Measurements from ENCODE around the gene GCC1.

The GCC1 gene

DNA sequence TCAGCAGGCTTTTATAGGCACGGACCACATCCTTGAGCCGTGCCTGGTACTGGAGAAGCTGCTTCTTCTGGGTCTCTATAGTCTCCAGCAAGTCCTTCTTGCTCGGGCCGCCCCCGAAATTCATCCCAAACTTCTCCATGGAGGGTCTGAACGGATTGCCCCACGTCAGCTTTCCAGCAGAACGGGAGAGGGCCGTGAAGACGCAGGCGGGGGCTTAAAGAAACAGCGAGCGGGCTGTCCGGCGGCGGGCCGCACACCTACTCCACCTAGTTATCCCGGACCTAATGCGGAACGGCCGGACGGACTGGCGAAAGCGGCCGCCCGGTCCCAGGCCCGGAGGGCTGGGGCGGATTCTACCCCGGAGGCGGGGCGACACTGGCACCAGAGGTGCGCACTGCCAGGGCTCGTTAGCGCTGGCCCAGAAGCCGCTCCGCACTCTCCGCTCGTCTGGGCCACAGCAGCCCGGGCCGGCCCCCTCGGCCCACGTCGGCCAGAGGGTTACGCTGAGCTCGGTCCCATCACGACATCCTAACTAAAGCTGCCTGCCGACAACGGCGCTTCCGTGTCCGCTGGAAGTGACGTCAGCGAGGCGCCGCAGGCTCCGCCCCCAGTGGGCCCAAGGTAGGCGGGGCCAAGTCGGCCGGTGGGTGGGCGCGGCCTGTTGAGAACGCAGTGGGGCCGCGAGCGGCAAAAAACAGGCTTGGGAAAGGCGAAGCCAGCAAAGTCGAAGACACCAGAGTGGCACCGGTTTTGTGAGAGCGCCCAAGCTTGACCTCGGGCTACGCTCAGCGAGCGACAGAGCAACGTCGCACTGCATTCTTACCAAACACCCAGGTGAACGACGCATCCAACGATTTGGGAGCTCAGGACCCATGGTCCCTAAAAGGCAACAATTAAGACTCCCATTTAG is at the start of gene GCC1:
TSS of gene GCC1 (minus strand) at position 553 of the 910 bp plus-strand sequence. CDS start at position 139, 414 bp downstream.
- DNase-seq, result peak; percentile 56

DNA sequence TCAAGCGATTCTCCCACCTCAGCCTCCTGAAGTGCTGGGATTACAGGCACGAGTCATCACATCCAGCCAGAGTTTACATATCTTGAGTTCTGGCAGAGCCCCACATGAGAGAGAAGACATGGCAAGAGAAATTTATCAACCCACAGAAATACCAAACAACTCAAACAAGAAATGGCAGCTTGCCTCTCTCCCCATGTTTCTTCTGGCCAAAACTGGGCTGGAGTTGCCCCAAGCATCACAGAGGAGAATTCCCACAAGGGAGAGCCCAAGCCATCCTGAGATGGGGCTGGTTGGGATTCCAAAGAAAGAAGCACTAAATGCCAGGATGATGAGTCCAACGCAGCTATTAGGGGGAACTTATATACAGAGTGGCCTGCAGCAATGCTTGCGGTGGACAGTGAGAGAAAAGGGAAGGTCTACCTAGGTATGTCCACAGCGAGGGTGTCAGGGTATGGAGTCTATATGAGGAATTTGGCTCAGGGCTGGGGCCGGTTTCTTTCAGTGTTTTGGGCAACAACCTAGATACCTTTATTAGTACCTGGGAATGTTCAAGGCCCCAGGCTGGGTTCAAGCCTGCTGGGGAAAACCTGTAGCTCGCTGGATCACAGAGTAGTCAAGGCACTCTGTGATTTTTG is 47.0 kb upstream of the GCC1 start:
- no peak for DNase-seq

DNA sequence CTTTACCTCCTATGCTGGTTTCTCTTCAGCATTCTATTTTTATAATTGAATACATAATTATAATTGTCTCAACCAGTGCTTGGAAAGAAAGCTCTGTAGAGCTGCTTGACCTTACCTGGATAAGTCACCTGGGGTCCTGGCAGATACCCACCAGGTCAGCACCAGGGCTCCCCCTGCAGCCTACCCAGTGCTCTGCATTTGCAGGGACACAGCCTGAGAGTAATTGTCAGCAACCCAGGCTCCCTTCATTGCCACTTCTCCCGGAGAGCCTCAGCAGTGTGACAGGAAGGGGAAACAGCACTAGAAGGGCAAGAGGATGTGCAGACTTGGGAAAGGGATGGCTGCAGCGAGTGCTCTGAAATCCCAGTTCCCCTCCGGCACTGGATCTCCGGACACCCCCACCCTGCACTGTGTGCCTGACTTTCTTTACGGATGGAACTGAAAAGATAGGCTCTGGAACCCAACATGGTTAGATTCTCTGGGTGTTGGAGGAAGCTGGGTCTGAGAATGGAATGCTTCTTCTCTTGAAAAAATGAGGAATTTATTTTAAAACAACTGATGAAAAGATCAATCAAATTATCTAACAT is 44.0 kb upstream of the GCC1 start:
- peak; percentile 15 for DNase-seq

DNA sequence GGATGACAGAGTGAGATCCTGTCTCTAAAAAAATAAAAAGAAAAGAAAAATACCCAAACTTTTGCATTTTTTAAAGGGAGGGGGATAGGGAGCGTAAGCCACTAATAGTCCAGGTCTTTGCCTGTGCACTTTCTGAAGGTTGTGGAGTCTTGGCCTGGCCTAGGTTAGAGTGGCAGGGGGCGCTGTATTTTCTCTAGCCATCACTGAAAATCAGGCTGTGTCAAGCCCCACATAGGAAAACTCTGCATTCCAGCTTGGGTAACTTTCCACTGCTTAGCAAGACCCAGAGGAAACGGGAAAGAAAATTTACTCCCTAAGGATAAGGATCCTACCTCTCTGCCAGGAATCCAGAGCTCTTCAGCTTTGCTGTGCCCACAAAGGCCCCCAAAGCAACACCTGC is 43.0 kb upstream of the GCC1 start:
- DNase-seq, result no peak

- DNase-seq, result no peak
These were observed 39.9 kb upstream of the GCC1 start for GRCh38 chr7:127625331-127625730.

DNA sequence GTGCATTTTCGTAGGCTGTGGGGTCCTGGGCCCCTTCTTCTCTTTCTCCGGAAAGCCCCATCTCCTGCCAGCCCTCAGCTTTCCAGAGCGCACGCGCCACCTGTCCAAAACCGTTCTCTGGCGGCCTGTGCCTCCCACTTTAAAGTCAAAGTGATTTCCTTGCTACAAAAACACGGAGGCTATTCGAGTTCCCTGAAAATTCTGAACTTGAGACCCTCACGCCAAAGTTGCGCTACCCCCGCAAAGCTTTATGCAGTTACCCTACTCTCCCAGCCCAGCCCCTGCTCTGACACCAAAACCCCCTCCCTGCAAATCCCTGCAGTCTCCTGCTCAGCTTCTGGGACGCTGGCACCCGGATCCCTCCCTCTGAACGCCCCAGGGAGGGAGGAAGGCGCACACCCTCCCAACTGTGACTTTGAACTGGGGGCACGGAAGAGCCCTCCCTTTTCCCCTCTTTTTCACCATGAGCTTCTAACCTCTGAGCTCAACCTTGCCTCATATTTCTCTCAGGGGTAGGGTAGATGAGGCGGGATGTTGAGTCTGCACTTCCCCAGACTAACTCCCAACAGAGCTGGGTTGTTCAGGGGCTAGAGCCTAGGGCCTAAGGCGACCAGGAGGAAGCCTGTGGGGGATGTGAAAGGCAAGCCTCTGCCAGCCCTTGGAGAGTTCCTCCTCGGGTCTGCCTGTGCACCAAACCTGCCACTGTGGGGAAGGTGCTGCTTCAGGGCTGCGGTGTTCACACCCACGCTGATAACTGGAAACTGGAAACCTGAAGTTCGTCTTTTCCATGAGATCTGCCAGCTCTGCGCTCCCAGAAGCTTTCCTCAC is 35.2 kb upstream of the GCC1 start:
- no peak for DNase-seq

DNA sequence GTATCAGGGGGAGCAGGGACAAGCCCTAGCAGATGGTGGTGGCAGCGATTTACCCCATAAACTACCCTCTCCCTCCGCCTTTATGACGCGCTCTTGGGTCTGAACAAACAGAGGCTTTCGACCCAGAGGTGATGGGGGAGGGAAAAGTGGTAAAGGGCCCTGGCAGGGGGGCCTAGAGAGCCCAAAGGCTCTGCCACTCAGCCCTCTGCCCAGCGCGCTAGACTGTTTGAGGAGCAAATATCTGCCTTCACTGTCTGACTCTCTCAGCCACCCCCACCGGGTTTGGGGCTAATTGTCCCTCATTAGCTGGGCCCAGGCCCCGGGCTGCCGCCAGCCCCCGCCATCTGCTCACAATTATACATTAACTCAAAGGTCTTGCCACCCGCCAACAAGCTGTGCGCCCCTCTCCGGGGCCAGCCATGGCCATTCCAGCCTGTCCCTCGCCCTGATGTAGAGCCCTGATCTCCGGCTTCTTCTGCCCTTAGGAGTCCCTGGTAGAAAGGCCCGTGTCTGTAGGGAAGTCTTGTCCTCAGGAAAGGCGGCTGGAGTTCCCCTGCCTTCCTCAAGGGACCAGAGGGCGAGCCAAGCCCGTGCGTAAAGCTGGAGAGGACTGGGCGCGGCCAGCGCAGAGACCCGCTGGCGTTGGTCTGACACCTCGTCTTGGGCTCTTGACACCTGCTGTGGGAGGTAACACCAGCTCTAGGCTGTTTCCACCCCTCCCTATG is 34.4 kb upstream of the GCC1 start:
- DNase-seq, result no peak

- no peak for DNase-seq
These were observed 33.4 kb upstream of the GCC1 start for GRCh38 chr7:127618775-127619174.

DNA sequence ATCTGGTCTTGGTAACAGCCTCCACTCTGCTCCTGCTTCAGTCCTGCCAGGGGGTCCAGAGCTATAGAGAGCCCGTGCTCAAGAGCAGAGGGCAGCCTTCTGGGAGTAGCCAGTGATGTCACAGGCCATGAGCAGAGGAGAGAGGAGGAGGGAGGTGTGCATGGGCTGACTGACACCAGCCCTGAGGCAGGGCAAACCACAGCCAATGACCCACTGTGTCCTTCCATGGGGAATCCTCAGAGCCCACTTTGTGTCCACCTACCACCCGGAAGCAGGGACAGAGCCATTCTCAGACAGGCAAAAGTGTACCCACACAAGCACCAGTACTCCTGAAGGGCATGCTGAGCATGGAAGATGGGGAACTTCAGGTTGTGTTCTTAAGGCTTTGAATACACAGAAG is 32.6 kb upstream of the GCC1 start, which contains the start of gene PAX4:
TSS of gene PAX4 (minus strand) at position 101 of the 400 bp plus-strand sequence. CDS start 2,214 bp downstream, outside the sequence.
- DNase-seq, result no peak

- no peak for DNase-seq
These were observed 31.3 kb upstream of the GCC1 start for GRCh38 chr7:127616724-127617123.

DNA sequence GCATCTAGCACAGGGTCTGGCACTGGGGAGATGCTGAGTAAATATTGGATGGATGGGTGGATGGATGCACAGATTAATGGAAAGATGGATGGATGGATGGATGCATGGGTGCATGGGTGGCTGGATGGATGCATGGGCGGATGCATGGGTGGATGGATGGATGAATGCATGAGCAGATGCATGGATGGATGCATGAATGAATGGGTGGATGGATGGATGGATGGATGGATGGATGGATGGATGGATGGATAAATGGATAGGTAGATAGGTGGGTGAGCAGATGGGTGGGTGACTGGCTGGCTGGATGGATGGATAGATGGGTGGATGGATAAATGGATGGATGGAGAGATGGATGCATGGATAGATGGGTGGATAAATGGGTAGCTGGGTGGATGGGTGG is 26.9 kb upstream of the GCC1 start:
- DNase-seq, result no peak

DNA sequence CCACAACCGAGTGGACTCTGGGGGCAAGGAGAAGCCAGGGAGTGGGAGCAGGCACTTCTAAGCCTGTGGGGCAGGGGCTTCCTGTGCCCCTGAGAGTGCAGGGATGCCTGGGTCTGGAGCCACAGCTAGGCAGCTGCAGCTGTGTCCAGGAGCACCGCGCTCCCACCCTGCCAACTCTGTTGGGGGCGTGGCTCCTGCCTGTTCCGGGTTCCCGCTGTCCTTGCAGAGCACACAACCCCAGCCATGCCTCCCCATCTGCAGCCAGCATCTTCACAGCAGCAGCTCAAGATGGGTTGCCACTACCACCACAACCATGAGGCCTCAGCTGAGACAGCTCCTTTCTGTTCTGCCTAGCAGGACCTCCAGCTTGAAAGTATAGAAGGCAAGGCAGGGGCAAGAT is 23.9 kb upstream of the GCC1 start:
- DNase-seq, result no peak

GRCh38 chr7:127608446-127608845 is 23.1 kb upstream of the GCC1 start:
- DNase-seq, result no peak

DNA sequence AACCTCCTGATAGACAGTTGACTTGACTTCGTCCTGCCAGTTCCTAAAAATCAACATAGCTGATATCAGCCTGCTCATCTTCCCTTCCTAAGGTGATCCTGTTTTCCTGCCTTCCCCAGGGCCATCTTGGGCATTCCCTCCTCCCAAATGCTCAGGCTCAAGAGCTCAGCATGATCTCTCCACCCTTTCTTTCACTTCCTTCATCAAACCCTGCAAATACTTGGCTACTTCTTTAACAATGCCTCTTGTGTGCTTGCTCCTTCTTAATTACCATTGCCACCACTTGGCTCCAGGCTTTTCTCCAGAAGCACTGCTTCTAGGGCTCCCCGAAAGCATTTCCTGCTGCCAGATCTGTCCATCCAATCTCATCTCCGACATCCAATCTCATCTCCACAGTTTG is 15.5 kb upstream of the GCC1 start:
- no peak for DNase-seq

DNA sequence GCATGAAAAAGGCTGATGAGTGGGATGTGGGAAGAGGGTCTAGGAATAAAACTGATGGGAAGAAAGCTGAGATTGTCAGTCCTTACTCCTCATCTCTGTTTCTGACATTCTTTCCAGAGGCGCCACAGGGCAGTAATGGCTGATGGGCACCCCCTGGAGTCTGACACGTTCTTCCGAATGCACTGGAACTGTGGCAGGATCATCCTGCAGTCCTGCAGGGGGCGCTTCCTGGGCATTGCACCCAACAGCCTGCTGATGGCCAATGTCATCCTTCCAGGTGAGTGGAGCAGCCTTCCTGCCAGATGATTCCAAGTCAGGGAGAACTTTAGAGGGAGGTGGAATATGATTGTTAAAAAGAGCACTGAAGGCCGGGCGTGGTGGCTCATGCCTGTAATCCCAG is 12.9 kb upstream of the GCC1 start:
- DNase-seq, result no peak

- no peak for DNase-seq
These were observed 10.3 kb upstream of the GCC1 start for GRCh38 chr7:127595737-127596136.

GRCh38 chr7:127594490-127594889 is 9.1 kb upstream of the GCC1 start:
- DNase-seq, result no peak

- no peak for DNase-seq
These were observed 7.2 kb upstream of the GCC1 start for GRCh38 chr7:127592550-127592949.

DNA sequence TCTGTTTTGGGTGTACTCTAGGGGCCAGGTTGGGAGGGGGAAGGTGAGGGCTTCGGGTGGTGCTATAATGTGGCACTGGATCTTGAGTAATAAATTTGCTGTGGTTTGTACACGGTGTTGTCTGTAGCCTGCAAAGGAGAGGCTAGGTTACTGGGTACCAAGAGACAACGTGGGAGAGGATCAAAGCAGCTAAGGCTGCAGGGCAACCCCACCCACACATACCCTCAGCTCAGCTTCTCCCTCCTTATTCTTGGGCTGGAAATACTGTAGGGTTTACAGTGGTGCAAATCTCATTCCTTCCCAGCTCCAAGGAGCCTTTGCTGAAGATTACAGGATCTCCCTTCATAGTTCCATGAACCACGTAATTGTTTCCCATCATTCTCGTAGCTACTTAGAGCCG is 6.2 kb upstream of the GCC1 start:
- no peak for DNase-seq

GRCh38 chr7:127591189-127591588 is 5.8 kb upstream of the GCC1 start:
- DNase-seq, result no peak

- no peak for DNase-seq
These were observed 4.5 kb upstream of the GCC1 start for GRCh38 chr7:127589896-127590295.

Data from DMS79 (cell line).